Raji (cell line): ENCODE results near the gene LSM14B.

ENCODE experiments used
- POLR2A ChIP-seq: IDR thresholded peaks from 2 replicates; pipeline ENCODE4 v1.6.1; 2011; ENCODE audit warnings: low read depth, low read length, control low read depth; ENCODE audit not compliant: insufficient read depth

Gene LSM14B

GRCh38 chr20:62159839-62160238 lies 37.6 kb downstream of the LSM14B start:
- no peak for TF ChIP-seq POLR2A

GRCh38 chr20:62160253-62160652 lies 38.0 kb downstream of the LSM14B start:
- TF ChIP-seq POLR2A = no peak

- no peak for TF ChIP-seq POLR2A
Observed at GRCh38 chr20:62160876-62161275, 38.6 kb downstream of the LSM14B start.

- TF ChIP-seq POLR2A = no peak
Observed at GRCh38 chr20:62161347-62161746, 39.1 kb downstream of the LSM14B start.

- no peak for TF ChIP-seq POLR2A
Observed at GRCh38 chr20:62162765-62163484, 40.6 kb downstream of the LSM14B start.

GRCh38 chr20:62163485-62163865 lies 41.2 kb downstream of the LSM14B start:
- TF ChIP-seq POLR2A = no peak

GRCh38 chr20:62163986-62164762 lies 41.9 kb downstream of the LSM14B start:
- no peak for TF ChIP-seq POLR2A

GRCh38 chr20:62164879-62165761 lies 42.8 kb downstream of the LSM14B start:
- TF ChIP-seq POLR2A = no peak

GRCh38 chr20:62165762-62166399 lies 43.6 kb downstream of the LSM14B start:
- no peak for TF ChIP-seq POLR2A

- TF ChIP-seq POLR2A = no peak
Observed at GRCh38 chr20:62167474-62167873, 45.2 kb downstream of the LSM14B start.

GRCh38 chr20:62168061-62168460 lies 45.8 kb downstream of the LSM14B start:
- TF ChIP-seq POLR2A = no peak

- no peak for TF ChIP-seq POLR2A
Observed at GRCh38 chr20:62168890-62169435, 46.7 kb downstream of the LSM14B start.

GRCh38 chr20:62170536-62170935 lies 48.3 kb downstream of the LSM14B start:
- no peak for TF ChIP-seq POLR2A

- TF ChIP-seq POLR2A = no peak
Observed at GRCh38 chr20:62171245-62171644, 49.0 kb downstream of the LSM14B start.

GRCh38 chr20:62172666-62173065 lies 50.4 kb downstream of the LSM14B start:
- no peak for TF ChIP-seq POLR2A
